OCI-LY1 (cell line): ENCODE measurements around the gene CYP51A1.

Experiments used
- EZH2 ChIP-seq: fragments of 200-600 bp; sonication (generic), shearing (Covaris generic); IDR thresholded peaks from 2 replicates; pipeline ENCODE4 v1.8.0; 2017; ENCODE audit warnings: borderline replicate concordance, mixed run types, mild to moderate bottlenecking, antibody characterized with exemption, low read length, moderate library complexity, mixed read lengths
- TF ChIP-seq, protein P1 (sequence below): fragments of 200-600 bp; sonication (generic), shearing (Covaris generic); IDR thresholded peaks from 2 replicates; pipeline ENCODE4 v1.5.1; 2017; ENCODE audit warnings: mild to moderate bottlenecking, antibody characterized with exemption, low read length, moderate library complexity, mixed read lengths

- TF ChIP-seq, protein P1, sequence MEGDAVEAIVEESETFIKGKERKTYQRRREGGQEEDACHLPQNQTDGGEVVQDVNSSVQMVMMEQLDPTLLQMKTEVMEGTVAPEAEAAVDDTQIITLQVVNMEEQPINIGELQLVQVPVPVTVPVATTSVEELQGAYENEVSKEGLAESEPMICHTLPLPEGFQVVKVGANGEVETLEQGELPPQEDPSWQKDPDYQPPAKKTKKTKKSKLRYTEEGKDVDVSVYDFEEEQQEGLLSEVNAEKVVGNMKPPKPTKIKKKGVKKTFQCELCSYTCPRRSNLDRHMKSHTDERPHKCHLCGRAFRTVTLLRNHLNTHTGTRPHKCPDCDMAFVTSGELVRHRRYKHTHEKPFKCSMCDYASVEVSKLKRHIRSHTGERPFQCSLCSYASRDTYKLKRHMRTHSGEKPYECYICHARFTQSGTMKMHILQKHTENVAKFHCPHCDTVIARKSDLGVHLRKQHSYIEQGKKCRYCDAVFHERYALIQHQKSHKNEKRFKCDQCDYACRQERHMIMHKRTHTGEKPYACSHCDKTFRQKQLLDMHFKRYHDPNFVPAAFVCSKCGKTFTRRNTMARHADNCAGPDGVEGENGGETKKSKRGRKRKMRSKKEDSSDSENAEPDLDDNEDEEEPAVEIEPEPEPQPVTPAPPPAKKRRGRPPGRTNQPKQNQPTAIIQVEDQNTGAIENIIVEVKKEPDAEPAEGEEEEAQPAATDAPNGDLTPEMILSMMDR = peak; percentile 99
- no peak for TF ChIP-seq EZH2
Observed at GRCh38 chr7:92178928-92179924, 44.9 kb upstream of the CYP51A1 start, which contains the start of gene LRRD1.
